GM19023 (cell line): ENCODE measurements around the gene SLC6A13.
"Not testable (repeated sequence)": the region's sequence is repeated elsewhere in the genome, so short reads cannot be mapped to it uniquely, and the experiment has no call there.

Source experiments
- ATAC-seq: cut with Tn5 transposase; IDR thresholded peaks from one replicate; pipeline ENCODE4 v1.9.1; 2021; ENCODE audit warnings: mild to moderate bottlenecking, moderate library complexity; ENCODE audit not compliant: unreplicated experiment

Gene SLC6A13

GRCh38 chr12:202081-202731 lies 60.4 kb downstream of the SLC6A13 start:
- ATAC-seq, result no peak

- ATAC-seq, result no peak
Observed at GRCh38 chr12:201361-201760, 61.3 kb downstream of the SLC6A13 start.

GRCh38 chr12:198705-199104 lies 63.9 kb downstream of the SLC6A13 start:
- no peak for ATAC-seq

- ATAC-seq, result no peak
Observed at GRCh38 chr12:197911-198695, 64.5 kb downstream of the SLC6A13 start.

GRCh38 chr12:197347-197746 lies 65.3 kb downstream of the SLC6A13 start:
- ATAC-seq, result no peak

- no peak for ATAC-seq
Observed at GRCh38 chr12:196436-196835, 66.2 kb downstream of the SLC6A13 start.

- no peak for ATAC-seq
Observed at GRCh38 chr12:195951-196350, 66.7 kb downstream of the SLC6A13 start.

GRCh38 chr12:195156-195555 lies 67.5 kb downstream of the SLC6A13 start:
- no peak for ATAC-seq

- ATAC-seq, result no peak
Observed at GRCh38 chr12:194276-194675, 68.4 kb downstream of the SLC6A13 start.

GRCh38 chr12:193261-193660 lies 69.4 kb downstream of the SLC6A13 start:
- no peak for ATAC-seq

GRCh38 chr12:191541-191940 lies 71.1 kb downstream of the SLC6A13 start:
- no peak for ATAC-seq

- no peak for ATAC-seq
Observed at GRCh38 chr12:190881-191280, 71.8 kb downstream of the SLC6A13 start.

GRCh38 chr12:189622-189962 lies 73.0 kb downstream of the SLC6A13 start:
- ATAC-seq, result no peak

GRCh38 chr12:188910-189621 lies 73.6 kb downstream of the SLC6A13 start:
- ATAC-seq, result no peak

GRCh38 chr12:187986-188909 lies 74.4 kb downstream of the SLC6A13 start:
- not testable (repeated sequence) for ATAC-seq

- no peak for ATAC-seq
Observed at GRCh38 chr12:186006-186625, 76.5 kb downstream of the SLC6A13 start.

- no peak for ATAC-seq
Observed at GRCh38 chr12:185576-185955, 77.1 kb downstream of the SLC6A13 start.

GRCh38 chr12:184811-185575 lies 77.6 kb downstream of the SLC6A13 start:
- no peak for ATAC-seq

- ATAC-seq, result no peak
Observed at GRCh38 chr12:182381-182892, 80.2 kb downstream of the SLC6A13 start.

- no peak for ATAC-seq
Observed at GRCh38 chr12:181921-182320, 80.7 kb downstream of the SLC6A13 start.
